ENCODE data around the gene MXRA8. TPM values are rescaled to one million over a fixed set of nuclear protein-coding genes. Genes with fewer than 3 reads are reported as not detected.

The MXRA8 gene
- total RNA-seq, 2 donors from 2014 or later = 28.3 to 29.2 TPM

DNA sequence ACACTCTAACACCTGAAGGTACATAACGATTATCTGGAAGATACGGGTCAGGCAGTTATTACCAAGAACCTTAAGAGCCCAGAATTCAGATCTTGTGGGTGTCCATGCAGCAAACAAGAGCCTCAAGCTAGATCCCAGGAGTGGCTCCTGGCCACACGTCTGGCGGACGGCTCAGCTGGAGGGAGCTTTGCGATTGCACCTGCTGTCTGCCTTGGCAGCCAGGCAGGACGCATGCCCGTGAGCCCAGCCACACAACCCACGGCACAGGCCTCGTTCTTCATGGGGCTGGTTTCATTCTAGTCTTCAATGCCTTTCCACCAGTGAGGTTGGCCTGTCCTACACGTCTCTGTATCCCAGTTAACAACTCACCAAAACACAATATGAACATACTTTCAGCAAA is 35.1 kb upstream of the MXRA8 start:
- H3K36me3 Mint-ChIP-seq (ENCODE audit: low read depth) = peaks cover 90% of the 10 kb centered on the region
- WGBS, 2 experiments (ENCODE audit: insufficient coverage in 1 of 2, insufficient read length in 1 of 2) = 96% methylated on average over 8 to 11 of the region's 11 CpGs
- peaks cover 4% of the 10 kb centered on the region for H3K4me1 Mint-ChIP-seq

DNA sequence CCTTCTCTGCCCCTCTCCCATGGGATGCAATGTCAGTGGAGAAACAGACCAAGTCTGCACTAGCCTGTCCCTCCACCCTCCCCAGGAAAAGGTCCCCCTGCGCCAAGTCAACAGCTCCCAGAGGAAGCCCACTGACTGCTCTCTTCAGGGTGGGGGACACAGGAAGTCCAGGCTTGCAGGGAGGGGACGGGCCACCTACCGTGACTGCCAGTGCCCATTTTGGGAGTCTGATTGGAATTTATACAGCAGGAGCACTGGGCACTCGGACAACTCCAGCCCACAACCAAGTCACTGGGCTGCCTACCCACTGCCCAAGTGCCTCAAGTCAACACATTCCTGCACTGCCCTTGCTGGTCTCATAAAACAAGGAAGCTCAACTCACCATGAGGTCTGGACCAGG is 34.7 kb upstream of the MXRA8 start:
- Histone ChIP-seq H3K4me3 (ENCODE audit: low read length) (no peak overlapping the region), H3K36me3 (ENCODE audit: control insufficient read depth, insufficient read depth, low read length) (peaks cover 86% of the 10 kb centered on the region), H3K9me3 (ENCODE audit: control insufficient read depth, low read length) (no peaks in the 10 kb centered on the region), H3K4me1 (ENCODE audit: control insufficient read depth, insufficient read depth, low read length) (peaks cover 3% of the 10 kb centered on the region), H3K27me3 (ENCODE audit: control insufficient read depth, insufficient read depth, low read length, poor library complexity, severe bottlenecking) (no peaks in the 10 kb centered on the region), H3K9ac (ENCODE audit: extremely low read depth, low read length, poor library complexity, severe bottlenecking) (no peak overlapping the region), H3K27ac (ENCODE audit: low read depth, low read length) (no peak overlapping the region)
- no peak overlapping the region for H3K4me3 Mint-ChIP-seq
- TF ChIP-seq, protein P1, sequence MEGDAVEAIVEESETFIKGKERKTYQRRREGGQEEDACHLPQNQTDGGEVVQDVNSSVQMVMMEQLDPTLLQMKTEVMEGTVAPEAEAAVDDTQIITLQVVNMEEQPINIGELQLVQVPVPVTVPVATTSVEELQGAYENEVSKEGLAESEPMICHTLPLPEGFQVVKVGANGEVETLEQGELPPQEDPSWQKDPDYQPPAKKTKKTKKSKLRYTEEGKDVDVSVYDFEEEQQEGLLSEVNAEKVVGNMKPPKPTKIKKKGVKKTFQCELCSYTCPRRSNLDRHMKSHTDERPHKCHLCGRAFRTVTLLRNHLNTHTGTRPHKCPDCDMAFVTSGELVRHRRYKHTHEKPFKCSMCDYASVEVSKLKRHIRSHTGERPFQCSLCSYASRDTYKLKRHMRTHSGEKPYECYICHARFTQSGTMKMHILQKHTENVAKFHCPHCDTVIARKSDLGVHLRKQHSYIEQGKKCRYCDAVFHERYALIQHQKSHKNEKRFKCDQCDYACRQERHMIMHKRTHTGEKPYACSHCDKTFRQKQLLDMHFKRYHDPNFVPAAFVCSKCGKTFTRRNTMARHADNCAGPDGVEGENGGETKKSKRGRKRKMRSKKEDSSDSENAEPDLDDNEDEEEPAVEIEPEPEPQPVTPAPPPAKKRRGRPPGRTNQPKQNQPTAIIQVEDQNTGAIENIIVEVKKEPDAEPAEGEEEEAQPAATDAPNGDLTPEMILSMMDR (conservative IDR thresholded peaks at IDR 0.05) = no peak
- H3K9me3 Mint-ChIP-seq = no peaks in the 10 kb centered on the region
- no peak for DNase-seq
- peaks cover under 1% of the 10 kb centered on the region for H3K4me1 Mint-ChIP-seq
- no peaks in the 10 kb centered on the region for H3K27me3 Mint-ChIP-seq (ENCODE audit: insufficient read depth)
- peaks cover 90% of the 10 kb centered on the region for H3K36me3 Mint-ChIP-seq (ENCODE audit: low read depth)
- WGBS, 2 experiments (ENCODE audit: insufficient coverage in 1 of 2, insufficient read length in 1 of 2) = 94 to 96% methylated on average over 4 of the region's 4 CpGs
- H3K27ac Mint-ChIP-seq = no peak overlapping the region

More for the DNA sequence above, 35.1 kb upstream of the MXRA8 start:
- no peaks in the 10 kb centered on the region for H3K9me3 Mint-ChIP-seq
- H3K4me3 ChIP-seq (ENCODE audit: low read length) = no peak overlapping the region
- no peak overlapping the region for H3K9ac ChIP-seq (ENCODE audit: extremely low read depth, low read length, poor library complexity, severe bottlenecking)
- no peak overlapping the region for H3K4me3 Mint-ChIP-seq
- H3K27ac Mint-ChIP-seq = no peak overlapping the region
- H3K27me3 ChIP-seq (ENCODE audit: control insufficient read depth, insufficient read depth, low read length, poor library complexity, severe bottlenecking) = no peaks in the 10 kb centered on the region
- TF ChIP-seq, protein P1 (conservative IDR thresholded peaks at IDR 0.05) = no peak
- DNase-seq = no peak
- H3K27me3 Mint-ChIP-seq (ENCODE audit: insufficient read depth) = no peaks in the 10 kb centered on the region
- no peaks in the 10 kb centered on the region for H3K9me3 ChIP-seq (ENCODE audit: control insufficient read depth, low read length)
- H3K36me3 ChIP-seq (ENCODE audit: control insufficient read depth, insufficient read depth, low read length) = peaks cover 86% of the 10 kb centered on the region
- H3K27ac ChIP-seq (ENCODE audit: low read depth, low read length) = no peak overlapping the region
- H3K4me1 ChIP-seq (ENCODE audit: control insufficient read depth, insufficient read depth, low read length) = peaks cover 5% of the 10 kb centered on the region

DNA sequence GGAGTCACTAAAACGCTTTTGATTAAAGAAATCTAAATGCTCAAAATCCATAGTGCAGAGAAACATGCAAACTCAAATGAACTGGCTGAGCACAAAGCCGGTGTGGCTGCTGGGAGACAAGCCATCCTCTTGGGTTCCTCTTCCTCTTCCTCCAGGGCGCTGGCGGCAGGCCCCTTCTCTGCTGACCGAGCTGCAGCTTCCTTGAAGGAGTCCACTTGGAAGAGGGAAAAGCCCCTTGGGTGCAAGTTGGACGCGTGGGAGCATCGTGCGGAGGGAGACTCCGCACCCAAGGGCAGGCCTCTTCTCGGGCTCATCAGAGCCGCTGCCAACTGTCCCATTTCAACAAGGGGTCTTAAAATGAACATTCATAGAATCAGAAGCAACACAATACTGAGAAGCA is 32.9 kb upstream of the MXRA8 start:
- H3K36me3 ChIP-seq (ENCODE audit: control insufficient read depth, insufficient read depth, low read length) = peaks cover 91% of the 10 kb centered on the region
- no peak overlapping the region for H3K4me3 ChIP-seq (ENCODE audit: low read length)
- Mint-ChIP-seq H3K27me3 (ENCODE audit: insufficient read depth) (no peaks in the 10 kb centered on the region), H3K4me1 (no peaks in the 10 kb centered on the region), H3K36me3 (ENCODE audit: low read depth) (peaks cover 94% of the 10 kb centered on the region), H3K9me3 (no peaks in the 10 kb centered on the region), H3K27ac (no peak overlapping the region), H3K4me3 (no peak overlapping the region)
- H3K9me3 ChIP-seq (ENCODE audit: control insufficient read depth, low read length) = no peaks in the 10 kb centered on the region
- 96 to 99% methylated on average over 9 to 12 of the region's 12 CpGs for WGBS, 2 experiments (ENCODE audit: insufficient coverage in 1 of 2, insufficient read length in 1 of 2)
- TF ChIP-seq, protein P1 (conservative IDR thresholded peaks at IDR 0.05) = no peak
- no peaks in the 10 kb centered on the region for H3K27me3 ChIP-seq (ENCODE audit: control insufficient read depth, insufficient read depth, low read length, poor library complexity, severe bottlenecking)
- H3K27ac ChIP-seq (ENCODE audit: low read depth, low read length) = no peak overlapping the region
- no peak overlapping the region for H3K9ac ChIP-seq (ENCODE audit: extremely low read depth, low read length, poor library complexity, severe bottlenecking)
- DNase-seq = no peak
- no peaks in the 10 kb centered on the region for H3K4me1 ChIP-seq (ENCODE audit: control insufficient read depth, insufficient read depth, low read length)

Data from endodermal cell (in vitro differentiated cells).